Body of pancreas (tissue), 4 donors: Measurements from ENCODE around the gene SOAT2. TPM values are rescaled to one million over a fixed set of nuclear protein-coding genes. Genes with fewer than 3 reads are reported as not detected.
A peak's percentile ranks its signal among the peaks of the same experiment; 100 is the strongest.

Experiments
- ATAC-seq: fragments of 150-250 bp; one replicate; pipeline ENCODE4 v1.9.1; 2016
- DNase-seq, 4 donors: peaks; one replicate each; pipeline ENCODE4 v3.0.0-alpha.2; 2019
- H3K27ac ChIP-seq, 4 donors: fragments of 200-600 bp; sonication (generic); 1 replicate in 3 of 4; 2 replicates in 1 of 4; pipeline versions ENCODE4 v1.5.1 to v1.6.1; 2016 to 2019; ENCODE audit warnings: mild to moderate bottlenecking in 1 of 4, mixed read lengths in 1 of 4, moderate library complexity in 1 of 4
- H3K27me3 ChIP-seq, 2 donors: fragments of 200-600 bp; sonication (generic); one replicate each; pipeline ENCODE4 v1.6.0; 2016; ENCODE audit warnings: mild to moderate bottlenecking in 1 of 2
- H3K36me3 ChIP-seq, 2 donors: fragments of 200-600 bp; sonication (generic); replicated peaks in 1 of 2; 2 replicates each; pipeline ENCODE4 v1.5.1; 2016; ENCODE audit warnings: low read depth in 2 of 2; ENCODE audit not compliant: insufficient read depth in 1 of 2
- H3K4me1 ChIP-seq: fragments of 200-600 bp; sonication (generic); one replicate; pipeline ENCODE4 v1.6.0; 2016
- H3K4me3 ChIP-seq, 2 donors: fragments of 200-600 bp; sonication (generic); 1 replicate in 1 of 2; 2 replicates in 1 of 2; pipeline ENCODE4 v1.5.1; 2016 to 2019
- H3K9me3 ChIP-seq, 3 donors: fragments of 200-600 bp; sonication (generic); 1 replicate in 2 of 3; 2 replicates in 1 of 3; pipeline ENCODE4 v1.5.1; 2016
- POLR2A ChIP-seq, 3 donors: fragments of 450-650 bp; IDR thresholded peaks; one replicate each; pipeline ENCODE4 v1.6.1; 2016; ENCODE audit warnings: antibody characterized with exemption in 3 of 3, mild to moderate bottlenecking in 2 of 3
- WGBS, 2 donors: methylation state at CpG; one replicate each; pipeline ENCODE4 v1.1.5; 2017; 5-methylcytosine and 5-hydroxymethylcytosine counted together
- intact Hi-C: fragments of 100-400 bp; cut with DNase I; formaldehyde crosslinking; loops from one replicate; pipeline ENCODE4 v1.15.1; 2023
- total RNA-seq, 2 donors: library from RNA; depleted of rRNA; stranded (reverse); fragments of >200 nt; gene quantifications; one replicate each; pipeline ENCODE4 v1.1.0, GENCODE V29; 2016
- TF ChIP-seq, protein P1 (sequence below), 7 experiments: fragments of 450-650 bp in 4 of 7; fragments of 200-600 bp in 3 of 7; sonication (generic) in 3 of 7; IDR thresholded peaks; one replicate each; pipeline ENCODE4 v1.5.1; 2016 to 2019; ENCODE audit warnings: antibody characterized with exemption in 7 of 7

Gene SOAT2
- total RNA-seq, 2 donors from 2014 or later, result not detected

DNA sequence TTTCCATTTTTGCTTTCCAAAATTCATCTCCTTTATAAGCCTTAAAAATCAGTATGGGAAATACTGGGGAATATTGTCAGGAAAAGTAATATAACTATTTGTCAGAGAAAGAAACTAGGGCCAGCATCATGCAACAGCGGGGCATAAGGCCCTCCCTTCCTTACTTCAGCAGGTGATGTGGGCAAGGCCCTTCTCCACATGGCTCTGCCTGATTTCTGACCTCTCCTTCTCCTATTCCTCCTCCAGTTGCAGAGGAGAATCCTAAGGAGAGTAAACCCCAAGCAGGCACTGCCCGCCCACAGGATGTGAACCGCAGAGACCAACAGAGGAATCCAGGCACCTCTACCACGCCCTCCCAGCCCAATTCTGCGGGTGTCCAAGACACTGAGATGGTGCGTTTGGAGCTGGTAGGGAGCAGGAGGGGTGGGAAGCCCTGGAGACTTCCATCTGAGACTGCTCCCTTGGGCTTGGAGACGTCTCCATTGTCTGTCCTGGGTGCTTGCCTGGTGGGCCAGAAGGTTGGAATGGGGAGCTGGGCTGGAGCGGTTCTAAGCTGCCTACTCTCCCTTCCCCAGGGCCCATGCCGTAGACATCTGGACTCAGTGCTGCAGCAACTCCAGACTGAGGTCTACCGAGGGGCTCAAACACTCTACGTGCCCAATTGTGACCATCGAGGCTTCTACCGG is 2.7 kb upstream of the SOAT2 start:
- intact Hi-C loops, result loop anchor here (5.0 kb wide), 1 partner anchor 33 kb away; no protein-coding TSS in a partner anchor
- TF ChIP-seq, protein P1, sequence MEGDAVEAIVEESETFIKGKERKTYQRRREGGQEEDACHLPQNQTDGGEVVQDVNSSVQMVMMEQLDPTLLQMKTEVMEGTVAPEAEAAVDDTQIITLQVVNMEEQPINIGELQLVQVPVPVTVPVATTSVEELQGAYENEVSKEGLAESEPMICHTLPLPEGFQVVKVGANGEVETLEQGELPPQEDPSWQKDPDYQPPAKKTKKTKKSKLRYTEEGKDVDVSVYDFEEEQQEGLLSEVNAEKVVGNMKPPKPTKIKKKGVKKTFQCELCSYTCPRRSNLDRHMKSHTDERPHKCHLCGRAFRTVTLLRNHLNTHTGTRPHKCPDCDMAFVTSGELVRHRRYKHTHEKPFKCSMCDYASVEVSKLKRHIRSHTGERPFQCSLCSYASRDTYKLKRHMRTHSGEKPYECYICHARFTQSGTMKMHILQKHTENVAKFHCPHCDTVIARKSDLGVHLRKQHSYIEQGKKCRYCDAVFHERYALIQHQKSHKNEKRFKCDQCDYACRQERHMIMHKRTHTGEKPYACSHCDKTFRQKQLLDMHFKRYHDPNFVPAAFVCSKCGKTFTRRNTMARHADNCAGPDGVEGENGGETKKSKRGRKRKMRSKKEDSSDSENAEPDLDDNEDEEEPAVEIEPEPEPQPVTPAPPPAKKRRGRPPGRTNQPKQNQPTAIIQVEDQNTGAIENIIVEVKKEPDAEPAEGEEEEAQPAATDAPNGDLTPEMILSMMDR (IDR thresholded peaks at IDR 0.05), result no peak
- TF ChIP-seq POLR2A (IDR thresholded peaks at IDR 0.05), result no peak

DNA sequence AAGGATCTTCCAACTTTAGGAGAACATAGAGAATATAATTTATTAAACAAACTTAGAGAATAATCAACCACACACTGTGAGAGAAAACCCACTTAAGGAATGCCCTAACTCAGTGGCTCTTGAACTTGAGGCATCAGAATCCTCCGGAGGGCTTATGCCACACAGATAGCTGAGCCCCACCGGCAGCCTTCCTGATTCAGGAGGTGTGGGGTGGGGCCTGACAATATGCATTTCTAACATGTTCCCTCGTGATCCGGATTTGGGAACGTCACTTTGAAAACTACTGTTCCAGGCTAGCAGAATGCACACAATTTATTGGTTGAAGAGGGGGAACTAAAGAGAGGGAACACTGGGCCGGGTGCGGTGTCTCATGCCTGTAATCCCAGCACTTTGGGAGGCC is 2.0 kb upstream of the SOAT2 start:
- H3K27ac ChIP-seq, result no peak overlapping the region
- DNase-seq (no peak), ATAC-seq (no peak)
- no peaks in the 10 kb centered on the region for H3K36me3 ChIP-seq
- H3K4me3 ChIP-seq, result no peak overlapping the region
- H3K4me1 ChIP-seq, result peaks cover 46% of the 10 kb centered on the region
- 83 to 92% methylated on average over 7 of the region's 7 CpGs for WGBS, 2 donors
- H3K9me3 ChIP-seq, result no peaks in the 10 kb centered on the region
- TF ChIP-seq, protein P1 (IDR thresholded peaks at IDR 0.05), result no peak
- TF ChIP-seq POLR2A (IDR thresholded peaks at IDR 0.05), result no peak
- intact Hi-C loops, result loop anchor here (5.0 kb wide), 1 partner anchor 34 kb away; no protein-coding TSS in a partner anchor
- H3K27me3 ChIP-seq, result no peaks in the 10 kb centered on the region

More for the DNA sequence above, 2.7 kb upstream of the SOAT2 start:
- H3K4me3 ChIP-seq, result no peak overlapping the region
- WGBS, 2 donors, result 89 to 97% methylated on average over 9 to 13 of the region's 13 CpGs
- H3K4me1 ChIP-seq, result peaks cover 46% of the 10 kb centered on the region
- no peak for DNase-seq
- no peak for ATAC-seq
- H3K36me3 ChIP-seq, result no peaks in the 10 kb centered on the region
- H3K27me3 ChIP-seq, result no peaks in the 10 kb centered on the region
- no peaks in the 10 kb centered on the region for H3K9me3 ChIP-seq
- no peak overlapping the region for H3K27ac ChIP-seq

DNA sequence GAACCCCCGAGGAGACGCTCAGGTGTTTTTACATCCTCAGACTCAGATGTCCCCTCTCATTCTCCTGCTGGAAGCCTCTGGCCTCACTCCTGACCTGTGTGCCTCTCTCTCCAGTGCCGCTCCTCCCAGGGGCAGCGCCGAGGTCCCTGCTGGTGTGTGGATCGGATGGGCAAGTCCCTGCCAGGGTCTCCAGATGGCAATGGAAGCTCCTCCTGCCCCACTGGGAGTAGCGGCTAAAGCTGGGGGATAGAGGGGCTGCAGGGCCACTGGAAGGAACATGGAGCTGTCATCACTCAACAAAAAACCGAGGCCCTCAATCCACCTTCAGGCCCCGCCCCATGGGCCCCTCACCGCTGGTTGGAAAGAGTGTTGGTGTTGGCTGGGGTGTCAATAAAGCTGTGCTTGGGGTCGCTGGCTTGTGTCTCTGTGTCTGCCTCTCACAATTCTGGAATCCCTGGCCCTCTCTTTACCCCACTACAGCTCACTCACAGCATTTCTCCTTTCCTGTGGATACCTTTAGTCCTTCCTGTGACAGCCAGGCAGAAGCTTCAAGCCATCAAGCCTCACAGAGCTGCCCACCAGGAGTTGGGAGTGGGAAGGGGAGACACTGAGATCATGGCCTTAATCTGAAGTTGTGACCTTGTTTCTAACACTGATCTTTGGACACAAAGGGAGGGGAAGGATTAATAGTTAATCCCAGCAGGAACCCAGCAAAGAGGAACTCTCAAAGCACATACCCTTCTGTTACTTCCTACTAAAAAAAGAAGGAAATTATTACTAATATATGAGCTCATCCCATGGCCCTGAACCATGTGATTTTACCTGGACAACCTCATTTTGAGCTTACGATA is 1.1 kb upstream of the SOAT2 start:
- Histone ChIP-seq H3K27me3 (no peaks in the 10 kb centered on the region), H3K4me1 (peaks cover 43% of the 10 kb centered on the region), H3K9me3 (no peaks in the 10 kb centered on the region), H3K27ac (peak overlapping the region; percentile 60 to 82 (median 78)), H3K4me3 (no peak overlapping the region), H3K36me3 (no peaks in the 10 kb centered on the region)
- intact Hi-C loops, result loop anchor here (5.0 kb wide), 1 partner anchor 35 kb away; no protein-coding TSS in a partner anchor
- 77 to 84% methylated on average over 10 to 12 of the region's 12 CpGs for WGBS, 2 donors
- DNase-seq (peak in 1 of 4 donors; percentile 45), ATAC-seq (peak; percentile 79)
- TF ChIP-seq POLR2A (IDR thresholded peaks at IDR 0.05), result peak in 1 of 3 donors; percentile 31
- TF ChIP-seq, protein P1 (IDR thresholded peaks at IDR 0.05), result no peak

DNA sequence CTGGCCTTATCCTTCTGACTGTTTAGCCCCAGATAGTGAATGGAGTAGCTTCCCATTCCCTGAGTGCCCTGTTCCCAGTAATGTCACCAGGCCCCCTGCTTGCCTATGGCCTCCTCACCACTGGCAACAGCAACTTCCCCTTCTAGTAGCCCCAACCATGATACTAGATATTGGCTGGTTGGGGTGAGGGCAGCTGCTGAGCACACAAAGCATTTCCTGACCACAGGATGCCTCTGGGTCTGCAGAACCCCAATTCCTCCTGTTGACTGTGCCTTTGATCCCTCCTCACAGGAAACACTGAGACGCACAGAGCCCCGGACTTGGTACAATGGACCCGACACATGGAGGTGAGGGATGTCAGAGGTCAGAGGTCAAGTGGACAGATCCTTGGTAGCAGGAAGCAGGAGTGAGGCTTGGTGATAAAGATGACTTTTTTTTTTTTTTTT is 597 bp downstream of the SOAT2 start:
- Histone ChIP-seq H3K27me3 (no peaks in the 10 kb centered on the region), H3K27ac (peak overlapping the region; percentile 4 to 82 (median 78)), H3K36me3 (no peaks in the 10 kb centered on the region), H3K4me1 (peaks cover 25% of the 10 kb centered on the region), H3K9me3 (no peaks in the 10 kb centered on the region), H3K4me3 (no peak overlapping the region)
- no peak for ATAC-seq
- 61 to 85% methylated on average over 3 of the region's 3 CpGs for WGBS, 2 donors
- no peak for TF ChIP-seq POLR2A (IDR thresholded peaks at IDR 0.05)
- TF ChIP-seq, protein P1 (IDR thresholded peaks at IDR 0.05), result no peak
- intact Hi-C loops, result loop anchor here (5.0 kb wide), 1 partner anchor 37 kb away; no protein-coding TSS in a partner anchor
- no peak for DNase-seq
